ENCODE data around the gene COG5. TPM values are rescaled to one million over a fixed set of nuclear protein-coding genes. Genes with fewer than 3 reads are reported as not detected.
"Not testable (repeated sequence)": the region's sequence is repeated elsewhere in the genome, so short reads cannot be mapped to it uniquely, and the experiment has no call there.

Gene COG5
- total RNA-seq, 1 donor from 2014 or later, result 37.2 TPM

DNA sequence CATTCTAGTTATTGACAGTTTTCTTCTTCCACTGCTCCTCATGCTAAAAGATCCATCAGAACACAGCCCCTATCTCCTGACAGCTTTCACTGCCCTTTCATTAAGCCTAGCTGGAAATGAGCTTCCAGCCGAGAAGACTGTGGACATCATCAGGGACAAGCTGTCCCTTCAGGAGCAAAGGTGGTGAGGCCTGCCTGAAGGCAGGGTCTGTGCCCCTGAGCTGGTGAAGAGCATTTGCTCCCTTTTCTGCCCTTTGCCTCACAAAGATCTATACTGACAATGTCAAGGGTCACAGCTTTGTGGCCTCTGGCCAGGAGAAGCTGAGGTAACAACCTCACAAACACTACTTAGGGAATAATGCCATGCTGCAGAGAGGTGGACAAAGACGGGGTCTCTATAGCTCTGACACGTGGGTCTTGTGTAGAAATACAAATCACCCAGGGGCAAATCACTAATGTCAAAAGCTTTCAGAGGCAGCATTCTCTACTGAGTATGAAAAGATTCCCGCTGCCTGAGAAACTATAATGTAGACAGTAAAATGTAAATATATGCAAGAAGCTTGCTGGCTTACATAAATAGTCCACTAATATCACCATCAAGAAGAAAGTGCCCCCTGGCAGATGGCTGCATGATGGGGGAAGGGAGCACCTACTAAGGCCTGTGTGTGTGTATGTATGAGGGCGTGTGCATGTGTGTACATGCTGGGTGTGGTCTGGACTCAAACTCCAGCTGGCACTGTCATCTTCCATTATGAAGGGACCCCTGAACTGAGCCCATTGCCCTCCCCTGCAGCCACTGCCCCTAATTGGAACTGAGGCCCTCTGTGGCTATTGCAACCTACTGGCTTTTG, 339.1 kb downstream of the COG5 start:
- Mint-ChIP-seq H3K27ac (peak overlapping the region; percentile 68), H3K27me3 (no peaks in the 10 kb centered on the region), H3K4me3 (no peak overlapping the region), H3K9me3 (no peaks in the 10 kb centered on the region), H3K4me1 (ENCODE audit: unreplicated experiment) (peaks cover 18% of the 10 kb centered on the region), H3K36me3 (peaks cover 3% of the 10 kb centered on the region)
- DNase-seq (ENCODE audit: extremely low spot score, unreplicated experiment), result no peak
- no peak for TF ChIP-seq CTCF (conservative IDR thresholded peaks at IDR 0.05)

DNA sequence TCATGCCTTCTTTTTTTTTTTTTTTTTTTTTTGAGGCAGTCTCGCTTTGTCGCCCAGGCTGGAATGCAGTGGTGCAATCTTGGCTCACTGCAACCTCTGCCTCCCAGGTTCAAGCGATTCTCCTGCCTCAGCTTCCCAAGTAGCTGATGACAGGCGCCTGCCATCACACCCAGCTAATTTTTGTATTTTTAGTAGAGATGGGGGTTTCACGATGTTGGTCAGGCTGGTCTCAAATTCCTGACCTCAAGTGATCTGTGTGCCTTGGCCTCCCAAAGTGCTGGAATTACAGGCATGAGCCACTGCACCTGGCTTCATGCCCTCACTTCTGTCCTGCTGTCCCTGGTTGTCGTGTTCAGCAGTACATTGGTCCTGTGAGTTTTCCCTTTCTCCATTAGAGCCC, 342.9 kb downstream of the COG5 start:
- Mint-ChIP-seq H3K4me1 (ENCODE audit: unreplicated experiment) (peaks cover 18% of the 10 kb centered on the region), H3K36me3 (peaks cover 10% of the 10 kb centered on the region)
- not testable (repeated sequence) for H3K4me3 Mint-ChIP-seq; H3K9me3 Mint-ChIP-seq; DNase-seq (ENCODE audit: extremely low spot score, unreplicated experiment); H3K27me3 Mint-ChIP-seq; H3K27ac Mint-ChIP-seq

GRCh38 chr7:107220356-107220755, 343.4 kb downstream of the COG5 start:
- H3K9me3 Mint-ChIP-seq, result no peaks in the 10 kb centered on the region
- no peak for DNase-seq (ENCODE audit: extremely low spot score, unreplicated experiment)
- TF ChIP-seq CTCF (conservative IDR thresholded peaks at IDR 0.05), result no peak
- H3K36me3 Mint-ChIP-seq, result peaks cover 11% of the 10 kb centered on the region
- H3K27me3 Mint-ChIP-seq, result no peaks in the 10 kb centered on the region
- no peak overlapping the region for H3K4me3 Mint-ChIP-seq
- H3K4me1 Mint-ChIP-seq (ENCODE audit: unreplicated experiment), result peaks cover 18% of the 10 kb centered on the region
- no peak overlapping the region for H3K27ac Mint-ChIP-seq

DNA sequence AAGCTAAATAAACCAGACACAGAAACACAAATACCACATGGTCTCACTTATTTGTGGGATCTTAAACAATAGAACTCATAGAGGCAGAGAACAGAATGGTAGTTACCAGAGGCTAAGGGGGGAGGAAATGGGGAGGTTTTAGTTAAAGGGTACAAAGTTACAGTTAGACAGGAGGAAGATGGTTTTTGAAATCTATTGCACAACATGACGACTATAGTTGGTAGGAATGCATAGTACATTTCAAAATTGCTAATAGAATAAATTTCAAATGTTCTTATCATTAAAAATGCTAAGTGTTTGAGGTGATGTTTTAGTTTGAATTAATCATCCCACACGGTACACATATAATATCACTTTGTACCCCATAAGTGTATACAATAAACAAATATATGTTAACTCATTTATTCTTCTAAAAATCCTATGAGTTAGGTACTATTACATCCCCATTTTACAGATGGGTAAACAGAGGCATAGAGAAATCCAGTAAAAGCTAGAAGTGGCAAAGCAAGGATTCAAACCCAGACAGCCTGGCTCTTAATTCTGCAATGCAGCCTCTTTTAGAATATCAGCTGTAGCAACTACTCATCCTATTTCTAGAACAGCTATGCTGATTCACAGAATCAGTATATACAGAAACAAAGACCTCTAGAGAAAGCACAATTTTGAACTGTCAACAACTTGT, 344.0 kb downstream of the COG5 start:
- Mint-ChIP-seq H3K27ac (no peak overlapping the region), H3K27me3 (no peaks in the 10 kb centered on the region), H3K9me3 (no peaks in the 10 kb centered on the region)

DNA sequence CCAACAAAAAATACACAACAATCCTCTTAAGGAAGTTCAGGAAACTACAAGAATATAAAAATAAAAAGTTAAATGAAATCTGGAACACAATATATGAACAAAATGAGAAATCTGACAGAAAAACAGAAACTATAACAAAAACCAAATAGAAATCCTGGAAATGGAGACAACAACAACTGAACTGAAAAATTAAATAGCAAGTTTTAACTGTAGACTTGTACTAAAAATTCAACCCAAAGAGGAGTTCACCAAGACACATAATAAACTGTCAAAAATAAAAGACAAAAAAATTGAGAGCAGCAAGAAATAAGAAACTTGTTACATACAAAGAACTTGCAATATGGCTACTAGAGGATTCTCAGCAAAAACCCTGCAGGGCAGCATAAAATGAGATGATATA, 349.8 kb downstream of the COG5 start:
- no peak overlapping the region for H3K4me3 Mint-ChIP-seq
- TF ChIP-seq CTCF (conservative IDR thresholded peaks at IDR 0.05), result no peak
- no peaks in the 10 kb centered on the region for H3K4me1 Mint-ChIP-seq (ENCODE audit: unreplicated experiment)
- no peak for DNase-seq (ENCODE audit: extremely low spot score, unreplicated experiment)
- H3K36me3 Mint-ChIP-seq, result peaks cover 29% of the 10 kb centered on the region
- H3K27me3 Mint-ChIP-seq, result no peaks in the 10 kb centered on the region
- H3K9me3 Mint-ChIP-seq, result peaks cover 8% of the 10 kb centered on the region
- no peak overlapping the region for H3K27ac Mint-ChIP-seq

More for the DNA sequence above, 344.0 kb downstream of the COG5 start:
- H3K4me1 Mint-ChIP-seq (ENCODE audit: unreplicated experiment), result peaks cover 15% of the 10 kb centered on the region
- H3K4me3 Mint-ChIP-seq, result no peak overlapping the region
- DNase-seq (ENCODE audit: extremely low spot score, unreplicated experiment), result no peak
- TF ChIP-seq CTCF (conservative IDR thresholded peaks at IDR 0.05), result no peak
- peaks cover 15% of the 10 kb centered on the region for H3K36me3 Mint-ChIP-seq

GRCh38 chr7:107213193-107213788, 350.4 kb downstream of the COG5 start:
- no peak for TF ChIP-seq CTCF (conservative IDR thresholded peaks at IDR 0.05)
- Mint-ChIP-seq H3K4me3 (no peak overlapping the region), H3K27ac (no peak overlapping the region), H3K4me1 (ENCODE audit: unreplicated experiment) (no peaks in the 10 kb centered on the region), H3K36me3 (peaks cover 29% of the 10 kb centered on the region), H3K27me3 (no peaks in the 10 kb centered on the region), H3K9me3 (peaks cover 8% of the 10 kb centered on the region)
- DNase-seq (ENCODE audit: extremely low spot score, unreplicated experiment), result no peak

Data from type B pancreatic cell (in vitro differentiated cells).